PC-3 (cell line): Measurements from ENCODE around the gene KRTAP5-4. TPM values are rescaled to one million over a fixed set of nuclear protein-coding genes. Genes with fewer than 3 reads are reported as not detected.
A peak's percentile ranks its signal among the peaks of the same experiment; 100 is the strongest.
"Not testable (repeated sequence)": the region's sequence is repeated elsewhere in the genome, so short reads cannot be mapped to it uniquely, and the experiment has no call there.

Source experiments
- ATAC-seq: fragments of 200-7000 bp; cut with Tn5 transposase; 2 replicates; pipeline ENCODE4 v1.9.1; 2020; ENCODE audit warnings: mild to moderate bottlenecking, moderate library complexity
- BruUV-seq: library from RNA; stranded (reverse); fragments of 400-500 nt; replicated peaks from 2 replicates; lab custom pipeline; 2021; lab: Mats Ljungman, UMichigan
- CTCF ChIA-PET: fragments of 300-600 bp; sonication (Branson Sonifier 250); formaldehyde crosslinking; loops from one replicate; lab custom pipeline; 2022; ENCODE audit warnings: antibody characterized with exemption; lab: Charles Lee
- POLR2A ChIA-PET: fragments of 300-600 bp; sonication (Branson Sonifier 250); formaldehyde crosslinking; loops from one replicate; lab custom pipeline; 2022; ENCODE audit warnings: antibody characterized with exemption; ENCODE audit not compliant: unreplicated experiment; lab: Charles Lee
- DNase-seq: peaks from one replicate; pipeline ENCODE4 v3.0.0-alpha.2; 2015
- H2AFZ ChIP-seq: fragments of 300-600 bp; sonication (generic); 2 replicates; pipeline ENCODE4 v1.6.0; 2016; ENCODE audit warnings: antibody characterized with exemption, low read length
- H3F3A ChIP-seq: fragments of 300-600 bp; sonication (generic); one replicate; pipeline ENCODE4 v1.6.0; 2017; ENCODE audit warnings: antibody characterized with exemption, low read length, control low read depth, mild to moderate bottlenecking; ENCODE audit not compliant: unreplicated experiment
- H3K27ac ChIP-seq: fragments of 300-600 bp; sonication (generic); 2 replicates; pipeline ENCODE4 v1.5.1; 2016; ENCODE audit warnings: mild to moderate bottlenecking, low read length
- H3K27me3 ChIP-seq: fragments of 300-600 bp; sonication (generic); 2 replicates; pipeline ENCODE4 v1.6.1; 2016; ENCODE audit warnings: low read length, mixed read lengths
- H3K36me3 ChIP-seq: fragments of 300-600 bp; sonication (generic); 2 replicates; pipeline ENCODE4 v1.6.1; 2016; ENCODE audit warnings: low read depth, mixed run types, low read length, mixed read lengths
- H3K4me1 ChIP-seq: fragments of 300-600 bp; sonication (generic); 2 replicates; pipeline ENCODE4 v1.5.1; 2016; ENCODE audit warnings: low read length; ENCODE audit not compliant: insufficient read depth
- H3K4me2 ChIP-seq: fragments of 300-600 bp; sonication (generic); 2 replicates; pipeline ENCODE4 v1.6.0; 2016; ENCODE audit warnings: low read length
- H3K4me3 ChIP-seq: fragments of 300-600 bp; sonication (generic); 2 replicates; pipeline ENCODE4 v1.5.1; 2016; ENCODE audit warnings: mild to moderate bottlenecking, low read length, mixed read lengths
- H3K79me2 ChIP-seq: fragments of 300-600 bp; sonication (generic); 2 replicates; pipeline ENCODE4 v1.6.1; 2017; ENCODE audit warnings: low read length, mixed read lengths
- H3K9ac ChIP-seq: fragments of 300-600 bp; sonication (generic); 2 replicates; pipeline ENCODE4 v1.6.0; 2016; ENCODE audit warnings: mild to moderate bottlenecking, low read length
- H3K9me2 ChIP-seq: fragments of 300-600 bp; sonication (generic); replicated peaks from 2 replicates; pipeline ENCODE4 v1.6.1; 2016; ENCODE audit warnings: mixed run types, low read length, mixed read lengths
- H3K9me3 ChIP-seq: fragments of 300-600 bp; sonication (generic); 2 replicates; pipeline ENCODE4 v1.6.1; 2016; ENCODE audit warnings: low read length, mixed read lengths
- H4K20me1 ChIP-seq: fragments of 300-600 bp; sonication (generic); 2 replicates; pipeline ENCODE4 v1.6.1; 2016; ENCODE audit warnings: low read length, mixed read lengths
- CTCF ChIP-seq: fragments of 300-600 bp; sonication (generic); conservative IDR thresholded peaks from 2 replicates; pipeline ENCODE4 v1.5.1; 2017; ENCODE audit warnings: antibody characterized with exemption, low read depth, mild to moderate bottlenecking, low read length
- EZH2 ChIP-seq: fragments of 300-600 bp; sonication (generic); IDR thresholded peaks from one replicate; pipeline ENCODE4 v1.6.1; 2017; ENCODE audit warnings: antibody characterized with exemption, mild to moderate bottlenecking, low read length; ENCODE audit not compliant: unreplicated experiment
- EZH2phosphoT487 ChIP-seq: fragments of 300-600 bp; sonication (generic); IDR thresholded peaks from 2 replicates; pipeline ENCODE4 v1.6.1; 2018; ENCODE audit warnings: mild to moderate bottlenecking, antibody characterized with exemption, low read length, borderline replicate concordance
- intact Hi-C: fragments of 100-400 bp; cut with micrococcal nuclease; formaldehyde crosslinking; loops from 2 replicates; pipeline ENCODE4 v1.9.0; 2023
- total RNA-seq: library from RNA; depleted of rRNA; stranded (reverse); fragments of >200 nt; gene quantifications from 2 replicates; pipeline ENCODE4 v1.2.3, GENCODE V29; 2014

Gene KRTAP5-4
- total RNA-seq, 1 experiment from 2014 or later = not detected

GRCh38 chr11:1592628-1593027 is 29.3 kb downstream of the KRTAP5-4 start:
- ATAC-seq = no peak
- DNase-seq = no peak
- no peaks in the 10 kb centered on the region for H4K20me1 ChIP-seq
- H3K79me2 ChIP-seq = no peaks in the 10 kb centered on the region
- no peak overlapping the region for H3K4me3 ChIP-seq
- no peak overlapping the region for H3K27ac ChIP-seq
- no peaks in the 10 kb centered on the region for H3F3A ChIP-seq
- H3K9me2 ChIP-seq = no peaks in the 10 kb centered on the region
- peaks cover 5% of the 10 kb centered on the region for H3K4me1 ChIP-seq
- H3K27me3 ChIP-seq = 0 out of 2 replicates have a peak, but pooled peaks cover 3% of the 10 kb centered on the region
- no peak for TF ChIP-seq CTCF
- TF ChIP-seq EZH2phosphoT487 = no peak
- TF ChIP-seq EZH2 = no peak
- CTCF ChIA-PET = no interaction called here
- BruUV-seq = no TSS peak
- no peak overlapping the region for H2AFZ ChIP-seq
- intact Hi-C loops = no loop called here
- H3K9me3 ChIP-seq = no peaks in the 10 kb centered on the region
- no peaks in the 10 kb centered on the region for H3K36me3 ChIP-seq
- H3K4me2 ChIP-seq = no peak overlapping the region
- H3K9ac ChIP-seq = no peak overlapping the region
- POLR2A ChIA-PET = no interaction called here

- no peak for ATAC-seq
- no peak for TF ChIP-seq EZH2phosphoT487
- TF ChIP-seq EZH2 = no peak
- TF ChIP-seq CTCF = no peak
- no peak for DNase-seq
- Histone ChIP-seq H3K4me1 (peaks cover 5% of the 10 kb centered on the region), H3F3A (no peaks in the 10 kb centered on the region), H3K9me2 (no peaks in the 10 kb centered on the region), H3K79me2 (no peaks in the 10 kb centered on the region), H3K4me2 (no peak overlapping the region), H2AFZ (no peak overlapping the region), H3K4me3 (no peak overlapping the region), H3K9me3 (no peaks in the 10 kb centered on the region), H3K9ac (no peak overlapping the region), H3K27me3 (0 out of 2 replicates have a peak, but pooled peaks cover 3% of the 10 kb centered on the region), H4K20me1 (no peaks in the 10 kb centered on the region), H3K36me3 (no peaks in the 10 kb centered on the region), H3K27ac (no peak overlapping the region)
- POLR2A ChIA-PET = no interaction called here
- no TSS peak for BruUV-seq
- CTCF ChIA-PET = no interaction called here
- intact Hi-C loops = no loop called here
Measured at GRCh38 chr11:1589996-1590395, 31.9 kb downstream of the KRTAP5-4 start.

DNA sequence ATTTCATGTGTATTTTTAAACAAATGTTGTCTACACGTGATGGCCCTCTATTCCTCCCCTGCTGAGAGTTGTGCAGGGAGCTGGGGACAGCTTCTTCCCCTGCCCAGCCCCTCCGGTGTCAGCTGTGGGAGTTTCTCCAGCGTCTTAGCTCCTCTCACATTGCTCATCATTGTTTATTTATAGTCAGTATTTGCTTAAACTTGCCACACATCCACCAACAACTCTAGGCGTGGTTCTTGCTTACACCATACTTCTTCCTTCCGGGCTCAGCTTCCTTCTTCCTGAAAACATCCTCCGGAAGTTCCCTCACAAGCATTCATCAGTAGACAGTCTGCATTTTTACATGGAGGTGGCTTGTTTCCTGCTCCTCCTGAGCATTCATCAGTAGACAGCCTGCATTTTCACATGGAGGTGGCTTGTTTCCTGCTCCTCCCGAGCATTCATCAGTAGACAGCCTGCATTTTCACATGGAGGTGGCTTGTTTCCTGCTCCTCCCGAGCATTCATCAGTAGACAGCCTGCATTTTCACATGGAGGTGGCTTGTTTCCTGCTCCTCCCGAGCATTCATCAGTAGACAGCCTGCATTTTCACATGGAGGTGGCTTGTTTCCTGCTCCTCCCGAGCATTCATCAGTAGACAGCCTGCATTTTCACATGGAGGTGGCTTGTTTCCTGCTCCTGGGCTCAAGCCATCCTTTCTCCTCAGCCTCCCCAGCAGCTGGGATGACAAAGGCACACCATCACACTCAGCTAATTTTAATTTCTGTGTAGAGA is 32.6 kb downstream of the KRTAP5-4 start:
- H3K36me3 ChIP-seq, H4K20me1 ChIP-seq, H3K4me3 ChIP-seq, H3F3A ChIP-seq, H3K9me2 ChIP-seq, H3K9me3 ChIP-seq, H3K4me1 ChIP-seq, H3K79me2 ChIP-seq, H3K27me3 ChIP-seq, H3K9ac ChIP-seq, H3K27ac ChIP-seq, intact Hi-C loops, BruUV-seq: not testable (repeated sequence)
- CTCF ChIA-PET = interaction anchor here (0.6 to 1.4 kb wide), 6 partner anchors 15 to 704 kb away, joined by 3 to 9 read pairs (median 7); no protein-coding TSS in a partner anchor
- DNase-seq (peak; percentile 75), ATAC-seq (peak; percentile 99)
- H2AFZ ChIP-seq = peak overlapping the region; percentile 31
- peak overlapping the region; percentile 76 for H3K4me2 ChIP-seq
- POLR2A ChIA-PET = interaction anchor here (0.6 to 0.7 kb wide), 2 partner anchors 41 to 243 kb away, joined by 3 to 16 read pairs; no protein-coding TSS in a partner anchor
